NCI-H748 treated with DMSO at 0.1 percent for 48 hours (cell line): ENCODE data around the gene ATXN1.

ENCODE experiments used
- DNase-seq: peaks from one replicate; lab custom pipeline; 2025; lab: John Stamatoyannopoulos, UW

Gene ATXN1

GRCh38 chr6:16533721-16534136 lies 227.5 kb downstream of the ATXN1 start:
- DNase-seq, result no peak

GRCh38 chr6:16533210-16533609 lies 228.1 kb downstream of the ATXN1 start:
- no peak for DNase-seq

- DNase-seq, result no peak
Observed at GRCh38 chr6:16527691-16528090, 233.6 kb downstream of the ATXN1 start.

- no peak for DNase-seq
Observed at GRCh38 chr6:16524380-16524707, 236.9 kb downstream of the ATXN1 start.

- DNase-seq, result no peak
Observed at GRCh38 chr6:16523606-16524379, 237.5 kb downstream of the ATXN1 start.

GRCh38 chr6:16522937-16523336 lies 238.3 kb downstream of the ATXN1 start:
- DNase-seq, result no peak

GRCh38 chr6:16521528-16521927 lies 239.7 kb downstream of the ATXN1 start:
- no peak for DNase-seq

GRCh38 chr6:16519265-16520242 lies 241.7 kb downstream of the ATXN1 start:
- DNase-seq, result peak; percentile 78

GRCh38 chr6:16518265-16518664 lies 243.0 kb downstream of the ATXN1 start:
- DNase-seq, result no peak

- no peak for DNase-seq
Observed at GRCh38 chr6:16514249-16514648, 247.0 kb downstream of the ATXN1 start.

GRCh38 chr6:16512544-16513290 lies 248.5 kb downstream of the ATXN1 start:
- DNase-seq, result no peak

GRCh38 chr6:16511723-16512489 lies 249.4 kb downstream of the ATXN1 start:
- peak; percentile 10 for DNase-seq

GRCh38 chr6:16511040-16511660 lies 250.1 kb downstream of the ATXN1 start:
- DNase-seq, result peak; percentile 39

GRCh38 chr6:16510245-16510644 lies 251.0 kb downstream of the ATXN1 start:
- no peak for DNase-seq

GRCh38 chr6:16508959-16509358 lies 252.3 kb downstream of the ATXN1 start:
- no peak for DNase-seq

- no peak for DNase-seq
Observed at GRCh38 chr6:16505711-16506357, 255.4 kb downstream of the ATXN1 start.

GRCh38 chr6:16504609-16505008 lies 256.7 kb downstream of the ATXN1 start:
- DNase-seq, result no peak

GRCh38 chr6:16503970-16504415 lies 257.3 kb downstream of the ATXN1 start:
- no peak for DNase-seq

GRCh38 chr6:16503241-16503775 lies 258.0 kb downstream of the ATXN1 start:
- DNase-seq, result no peak

- no peak for DNase-seq
Observed at GRCh38 chr6:16498957-16499356, 262.3 kb downstream of the ATXN1 start.
